Natural killer cell treated with Interleukin-12 subunit alpha and Interleukin-12 subunit beta and Interleukin-15 and Interleukin-18, amount 100 ng/mL, for 72 hours (primary cell): ENCODE measurements around the gene PALM. TPM values are rescaled to one million over a fixed set of nuclear protein-coding genes. Genes with fewer than 3 reads are reported as not detected.
"Not testable (repeated sequence)": the region's sequence is repeated elsewhere in the genome, so short reads cannot be mapped to it uniquely, and the experiment has no call there.

Experiments
- ATAC-seq, 2 donors: fragments of 150-1000 bp; cut with Tn5 transposase in 1 of 2; sonication (Bioruptor Pico), chemical (Tn5 transposase) in 1 of 2; 2 replicates each; pipeline ENCODE4 v1.10.0; 2021
- DNase-seq: peaks from one replicate; pipeline ENCODE4 v3.0.0; 2022; ENCODE audit warnings: low spot score
- H3K27ac Mint-ChIP-seq, 2 donors: 1 replicate in 1 of 2; 2 replicates in 1 of 2; pipeline ENCODE4 v1.8.0; 2022; ENCODE audit warnings: mixed read lengths in 2 of 2, mild to moderate bottlenecking in 1 of 2, moderate library complexity in 1 of 2
- H3K27me3 Mint-ChIP-seq, 2 donors: 1 replicate in 1 of 2; 2 replicates in 1 of 2; pipeline ENCODE4 v1.8.0; 2022; ENCODE audit warnings: mixed read lengths in 2 of 2
- H3K36me3 Mint-ChIP-seq: one replicate; pipeline ENCODE4 v1.8.0; 2022; ENCODE audit warnings: mixed read lengths
- H3K4me1 Mint-ChIP-seq, 2 donors: 1 replicate in 1 of 2; 2 replicates in 1 of 2; pipeline ENCODE4 v1.8.0; 2022; ENCODE audit warnings: low read depth in 2 of 2, mixed read lengths in 2 of 2, mild to moderate bottlenecking in 1 of 2
- H3K4me3 Mint-ChIP-seq: one replicate; pipeline ENCODE4 v1.8.0; 2022; ENCODE audit warnings: mixed read lengths
- H3K9me3 Mint-ChIP-seq: 2 replicates; pipeline ENCODE4 v1.8.0; 2022; ENCODE audit warnings: mixed read lengths
- total RNA-seq, 2 donors: library from RNA; stranded (reverse); gene quantifications; one replicate each; pipeline ENCODE4 v1.2.3, GENCODE V29; 2022

The PALM gene
- total RNA-seq, 2 donors from 2014 or later, result not detected

GRCh38 chr19:685454-685931 lies 23.2 kb upstream of the PALM start:
- Mint-ChIP-seq H3K9me3 (no peaks in the 10 kb centered on the region), H3K4me1 (peaks cover 0 to 3% of the 10 kb centered on the region in 2 donors), H3K27me3 (no peaks in the 10 kb centered on the region), H3K27ac (no peak overlapping the region), H3K4me3 (no peak overlapping the region), H3K36me3 (no peaks in the 10 kb centered on the region)
- no peak for DNase-seq
- no peak for ATAC-seq

- H3K27me3 Mint-ChIP-seq, result no peaks in the 10 kb centered on the region
- no peaks in the 10 kb centered on the region for H3K9me3 Mint-ChIP-seq
- no peak overlapping the region for H3K27ac Mint-ChIP-seq
- ATAC-seq (no peak), DNase-seq (no peak)
- no peaks in the 10 kb centered on the region for H3K36me3 Mint-ChIP-seq
- peaks cover 0 to 3% of the 10 kb centered on the region in 2 donors for H3K4me1 Mint-ChIP-seq
- H3K4me3 Mint-ChIP-seq, result no peak overlapping the region
These were observed 22.0 kb upstream of the PALM start for GRCh38 chr19:686589-687297.

GRCh38 chr19:687569-688166 lies 21.1 kb upstream of the PALM start:
- ATAC-seq (no peak), DNase-seq (no peak)
- H3K27ac Mint-ChIP-seq, result no peak overlapping the region
- H3K4me3 Mint-ChIP-seq, result no peak overlapping the region
- no peaks in the 10 kb centered on the region for H3K27me3 Mint-ChIP-seq
- H3K9me3 Mint-ChIP-seq, result no peaks in the 10 kb centered on the region
- H3K36me3 Mint-ChIP-seq, result no peaks in the 10 kb centered on the region
- peaks cover 0 to 3% of the 10 kb centered on the region in 2 donors for H3K4me1 Mint-ChIP-seq

- Mint-ChIP-seq H3K36me3 (no peaks in the 10 kb centered on the region), H3K27me3 (no peaks in the 10 kb centered on the region), H3K4me1 (peaks cover 0 to 3% of the 10 kb centered on the region in 2 donors), H3K27ac (no peak overlapping the region), H3K9me3 (no peaks in the 10 kb centered on the region), H3K4me3 (no peak overlapping the region)
- DNase-seq (no peak), ATAC-seq (no peak)
These were observed 20.5 kb upstream of the PALM start for GRCh38 chr19:688214-688613.

- Mint-ChIP-seq H3K27me3 (no peaks in the 10 kb centered on the region), H3K4me3 (no peak overlapping the region), H3K27ac (no peak overlapping the region), H3K9me3 (no peaks in the 10 kb centered on the region), H3K4me1 (peaks cover 0 to 3% of the 10 kb centered on the region in 2 donors), H3K36me3 (no peaks in the 10 kb centered on the region)
- no peak for DNase-seq
- no peak for ATAC-seq
These were observed 19.7 kb upstream of the PALM start for GRCh38 chr19:688992-689391.

DNA sequence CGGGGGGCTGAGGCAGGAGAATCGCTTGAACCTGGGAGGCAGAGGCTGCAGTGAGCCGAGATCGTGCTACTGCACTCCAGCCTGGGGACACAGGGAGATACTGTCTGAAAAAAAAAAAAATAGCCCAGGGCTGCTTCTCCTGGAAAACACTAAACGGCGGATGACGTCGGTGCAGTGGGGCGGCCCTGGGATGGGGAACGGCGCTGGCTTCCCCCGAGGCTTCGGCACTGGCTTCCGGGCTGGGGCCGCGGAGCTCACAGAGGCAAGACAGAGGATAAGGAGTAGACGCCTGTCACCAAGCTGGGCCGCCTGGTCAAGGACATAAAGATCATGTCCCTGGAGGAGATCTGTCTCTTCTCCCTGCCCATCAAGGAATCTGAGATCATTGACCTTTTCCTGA lies 18.5 kb upstream of the PALM start:
- Mint-ChIP-seq H3K36me3 (no peaks in the 10 kb centered on the region), H3K4me1 (peaks cover 0 to 7% of the 10 kb centered on the region in 2 donors), H3K9me3 (no peaks in the 10 kb centered on the region), H3K27me3 (no peaks in the 10 kb centered on the region), H3K27ac (no peak overlapping the region), H3K4me3 (no peak overlapping the region)
- DNase-seq (no peak), ATAC-seq (no peak)

DNA sequence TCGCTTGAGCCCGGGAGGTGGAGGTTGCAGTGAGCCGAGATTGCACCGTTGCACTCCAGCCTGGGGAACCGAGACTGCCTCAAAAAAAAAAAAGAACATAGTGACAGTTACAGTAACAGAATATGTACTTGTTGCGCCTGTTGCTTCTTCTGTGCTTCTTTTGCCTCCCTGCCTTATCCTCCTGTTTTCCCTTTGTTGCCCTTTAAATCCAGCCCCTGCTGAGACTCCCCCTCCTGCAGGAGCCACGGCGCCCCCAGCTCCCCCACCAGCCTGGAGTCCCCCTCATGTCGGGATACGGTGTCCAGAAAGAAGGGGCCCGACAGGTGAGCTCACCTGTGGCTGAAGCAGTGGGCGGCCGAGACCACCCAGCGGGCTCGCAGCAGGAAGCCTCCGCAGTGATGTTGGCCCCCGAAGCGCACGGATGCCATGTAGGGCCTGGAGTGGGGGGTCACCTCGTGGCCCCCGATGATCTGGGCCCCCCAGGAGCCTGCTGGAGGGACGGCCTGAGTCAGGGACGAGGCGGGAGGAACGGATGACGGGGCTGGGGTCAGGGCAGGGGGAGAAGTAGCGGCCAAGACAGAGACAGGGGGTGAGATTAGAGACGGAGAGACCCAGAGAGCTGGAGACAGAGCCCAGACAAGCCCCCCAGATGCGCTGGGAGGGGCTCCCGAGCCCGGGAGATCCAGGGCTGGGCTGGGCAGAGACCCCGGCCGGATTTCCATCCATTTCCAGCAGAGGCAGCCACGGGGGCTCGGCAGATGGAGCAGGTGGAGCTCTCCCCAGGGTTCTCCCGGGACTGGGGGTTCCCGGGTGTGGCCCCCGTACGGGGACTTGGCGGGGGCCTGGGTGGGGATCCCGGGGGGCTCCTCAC lies 14.0 kb upstream of the PALM start:
- ATAC-seq, result peak in 1 of 2 donors; percentile 18
- no peaks in the 10 kb centered on the region for H3K27me3 Mint-ChIP-seq
- no peaks in the 10 kb centered on the region for H3K9me3 Mint-ChIP-seq
- DNase-seq, result no peak
- H3K36me3 Mint-ChIP-seq, result no peaks in the 10 kb centered on the region
- H3K4me1 Mint-ChIP-seq, result peaks cover 0 to 4% of the 10 kb centered on the region in 2 donors
- no peak overlapping the region for H3K27ac Mint-ChIP-seq
- H3K4me3 Mint-ChIP-seq, result peak overlapping the region; percentile 25

GRCh38 chr19:695352-695949 lies 13.3 kb upstream of the PALM start, which contains the start of gene PRSS57:
TSS of gene PRSS57 (minus strand) at chr19:695452. CDS start at chr19:695430, 22 bp downstream.
- no peaks in the 10 kb centered on the region for H3K36me3 Mint-ChIP-seq
- DNase-seq (no peak), ATAC-seq (peak in 1 of 2 donors; percentile 24)
- H3K4me1 Mint-ChIP-seq, result peaks cover 0 to 4% of the 10 kb centered on the region in 2 donors
- H3K4me3 Mint-ChIP-seq, result peak within 1 kb of the TSS; percentile 25
- H3K27ac Mint-ChIP-seq, result no peak within 1 kb of the TSS
- no peaks in the 10 kb centered on the region for H3K27me3 Mint-ChIP-seq
- no peaks in the 10 kb centered on the region for H3K9me3 Mint-ChIP-seq

- ATAC-seq, H3K4me1 Mint-ChIP-seq, H3K36me3 Mint-ChIP-seq, DNase-seq, H3K27me3 Mint-ChIP-seq, H3K27ac Mint-ChIP-seq, H3K9me3 Mint-ChIP-seq, H3K4me3 Mint-ChIP-seq: not testable (repeated sequence)
These were observed 10.2 kb upstream of the PALM start for GRCh38 chr19:698529-698928.

GRCh38 chr19:699885-700284 lies 8.8 kb upstream of the PALM start:
- H3K9me3 Mint-ChIP-seq, DNase-seq: not testable (repeated sequence)

GRCh38 chr19:702847-703246 lies 5.9 kb upstream of the PALM start:
- H3K27ac Mint-ChIP-seq, H3K4me1 Mint-ChIP-seq, H3K9me3 Mint-ChIP-seq, H3K36me3 Mint-ChIP-seq, DNase-seq, H3K27me3 Mint-ChIP-seq, ATAC-seq: not testable (repeated sequence)
- H3K4me3 Mint-ChIP-seq, result peak overlapping the region; percentile 20

More at GRCh38 chr19:699885-700284, 8.8 kb upstream of the PALM start:
- ATAC-seq, H3K27ac Mint-ChIP-seq, H3K4me1 Mint-ChIP-seq, H3K36me3 Mint-ChIP-seq, H3K4me3 Mint-ChIP-seq, H3K27me3 Mint-ChIP-seq: not testable (repeated sequence)

GRCh38 chr19:703329-703650 lies 5.4 kb upstream of the PALM start:
- Mint-ChIP-seq H3K9me3 (no peaks in the 10 kb centered on the region), H3K4me3 (peak overlapping the region; percentile 20), H3K27ac (no peak overlapping the region), H3K27me3 (peaks cover 3 to 8% of the 10 kb centered on the region in 2 donors), H3K36me3 (no peaks in the 10 kb centered on the region), H3K4me1 (peaks cover 7% of the 10 kb centered on the region in 2 donors)
- ATAC-seq (no peak), DNase-seq (no peak)

- no peak overlapping the region for H3K4me3 Mint-ChIP-seq
- H3K4me1 Mint-ChIP-seq, result peaks cover 7% of the 10 kb centered on the region in 2 donors
- ATAC-seq, result peak; percentile 84 to 89
- no peak overlapping the region for H3K27ac Mint-ChIP-seq
- H3K36me3 Mint-ChIP-seq, result no peaks in the 10 kb centered on the region
- no peaks in the 10 kb centered on the region for H3K9me3 Mint-ChIP-seq
- DNase-seq, result no peak
- peaks cover 3 to 8% of the 10 kb centered on the region in 2 donors for H3K27me3 Mint-ChIP-seq
These were observed 4.9 kb upstream of the PALM start for GRCh38 chr19:703651-704446.
